Stimulated activated CD8-positive, alpha-beta memory T cell treated with anti-CD3 and anti-CD28 coated beads, Interleukin-7, amount 100 ng/mL, for 24 hours (primary cell): ENCODE measurements around the gene FOXL3.
"Not testable (repeated sequence)": the region's sequence is repeated elsewhere in the genome, so short reads cannot be mapped to it uniquely, and the experiment has no call there.

Experiments used
- DNase-seq: peaks from one replicate; pipeline ENCODE4 v3.0.0-alpha.2; 2020; ENCODE audit warnings: low read depth

FOXL3 gene

DNA sequence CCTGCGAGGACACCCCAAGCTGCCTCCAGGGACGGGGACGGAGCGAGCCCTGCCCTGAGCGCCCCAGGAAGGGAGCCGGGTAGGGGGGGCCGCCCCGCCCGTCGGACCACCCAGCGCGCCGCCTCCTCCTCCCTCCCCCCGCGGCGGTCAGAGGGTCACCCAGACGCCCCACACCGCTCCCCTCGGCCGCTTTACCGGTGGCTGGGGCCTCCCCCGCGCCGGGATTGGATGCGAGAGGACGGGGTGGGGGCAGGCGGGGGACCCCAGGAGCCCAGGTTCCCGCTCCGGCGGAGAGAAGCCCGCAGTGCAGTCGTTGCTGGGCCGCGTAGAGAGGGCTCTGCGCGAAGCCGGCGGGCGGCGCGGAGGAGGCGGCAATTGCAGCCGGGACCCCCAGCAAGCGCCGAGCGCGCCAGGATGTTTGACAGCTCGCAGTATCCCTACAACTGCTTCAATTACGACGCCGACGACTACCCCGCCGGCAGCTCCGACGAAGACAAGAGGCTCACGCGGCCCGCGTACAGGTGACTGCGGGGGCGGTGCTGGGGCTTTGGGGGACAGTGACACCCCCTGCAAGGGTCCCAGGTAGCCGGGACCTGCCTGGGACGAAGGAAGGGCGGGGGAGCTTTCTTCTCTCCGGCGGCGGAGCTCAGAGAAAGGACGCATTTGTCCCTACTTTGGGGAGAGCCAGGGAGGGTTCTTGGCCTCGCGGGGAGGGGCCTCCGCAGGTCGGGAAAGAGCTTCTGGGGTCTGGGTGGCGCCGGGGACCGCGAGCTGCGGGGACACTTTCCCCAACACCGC lies at the start of gene FOXL3:
FOXL3 (plus strand) TSS at position 415 of the 798 bp plus-strand sequence; CDS start at position 415, 0 bp downstream.
- no peak for DNase-seq

- DNase-seq = no peak
These were observed 49.0 kb upstream of the FOXL3 start for GRCh38 chr7:240887-241421.

- DNase-seq = no peak
These were observed 48.5 kb upstream of the FOXL3 start for GRCh38 chr7:241513-241912.

DNA sequence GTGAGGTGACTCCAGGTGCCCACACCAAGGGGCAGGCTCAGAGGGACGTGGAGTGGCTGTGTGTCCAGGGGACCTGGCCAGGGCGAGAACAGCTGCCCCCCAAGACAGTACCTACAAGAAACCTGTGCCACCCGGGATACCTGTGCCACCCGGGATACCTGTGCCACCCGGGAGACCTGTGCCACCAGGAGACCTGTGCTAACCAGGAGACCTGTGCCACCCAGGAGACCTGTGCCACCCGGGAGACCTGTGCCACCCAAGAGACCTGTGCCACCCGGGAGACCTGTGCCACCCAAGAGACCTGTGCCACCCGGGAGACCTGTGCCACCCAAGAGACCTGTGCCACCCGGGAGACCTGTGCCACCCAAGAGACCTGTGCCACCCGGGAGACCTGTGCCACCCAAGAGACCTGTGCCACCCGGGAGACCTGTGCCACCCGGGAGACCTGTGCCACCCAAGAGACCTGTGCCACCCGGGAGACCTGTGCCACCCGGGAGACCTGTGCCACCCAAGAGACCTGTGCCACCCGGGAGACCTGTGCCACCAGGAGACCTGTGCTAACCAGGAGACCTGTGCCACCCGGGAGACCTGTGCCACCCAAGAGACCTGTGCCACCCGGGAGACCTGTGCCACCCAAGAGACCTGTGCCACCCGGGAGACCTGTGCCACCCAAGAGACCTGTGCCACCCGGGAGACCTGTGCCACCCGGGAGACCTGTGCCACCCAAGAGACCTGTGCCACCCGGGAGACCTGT lies 47.0 kb upstream of the FOXL3 start:
- DNase-seq = not testable (repeated sequence)

DNA sequence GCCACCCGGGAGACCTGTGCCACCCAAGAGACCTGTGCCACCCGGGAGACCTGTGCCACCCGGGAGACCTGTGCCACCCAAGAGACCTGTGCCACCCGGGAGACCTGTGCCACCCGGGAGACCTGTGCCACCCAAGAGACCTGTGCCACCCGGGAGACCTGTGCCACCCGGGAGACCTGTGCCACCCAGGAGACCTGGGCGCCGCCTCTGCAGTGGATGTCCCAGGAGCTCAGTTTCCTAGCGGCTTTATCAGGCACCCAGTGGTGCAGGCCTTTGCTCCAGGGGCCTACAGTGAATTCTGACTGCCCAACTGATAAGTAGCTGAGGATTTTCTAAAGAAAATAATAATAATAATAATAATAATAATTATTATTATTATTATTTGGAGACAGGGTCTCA lies 46.4 kb upstream of the FOXL3 start:
- DNase-seq = not testable (repeated sequence)

DNA sequence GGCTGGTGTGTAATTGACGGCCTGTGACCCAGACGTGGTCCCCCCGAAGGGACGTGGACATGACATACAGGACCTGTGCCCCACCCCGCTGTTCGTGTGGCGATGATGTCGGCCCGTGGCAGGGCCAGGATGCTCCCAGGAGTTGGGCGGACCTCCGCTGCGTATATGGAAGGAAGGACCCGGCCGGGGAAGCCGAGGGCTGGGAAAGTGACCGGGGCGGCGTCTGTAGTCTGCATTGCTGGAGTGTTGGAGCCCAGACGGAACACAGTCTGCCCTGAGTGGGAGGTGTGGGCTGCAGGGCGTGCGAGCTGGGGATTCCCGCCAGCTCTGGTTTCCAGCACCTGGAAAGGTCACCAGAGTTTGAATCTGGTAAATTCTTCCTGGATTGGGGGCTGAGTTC lies 45.0 kb upstream of the FOXL3 start:
- DNase-seq = no peak

- DNase-seq = no peak
These were observed 44.2 kb upstream of the FOXL3 start for GRCh38 chr7:245574-246295.

DNA sequence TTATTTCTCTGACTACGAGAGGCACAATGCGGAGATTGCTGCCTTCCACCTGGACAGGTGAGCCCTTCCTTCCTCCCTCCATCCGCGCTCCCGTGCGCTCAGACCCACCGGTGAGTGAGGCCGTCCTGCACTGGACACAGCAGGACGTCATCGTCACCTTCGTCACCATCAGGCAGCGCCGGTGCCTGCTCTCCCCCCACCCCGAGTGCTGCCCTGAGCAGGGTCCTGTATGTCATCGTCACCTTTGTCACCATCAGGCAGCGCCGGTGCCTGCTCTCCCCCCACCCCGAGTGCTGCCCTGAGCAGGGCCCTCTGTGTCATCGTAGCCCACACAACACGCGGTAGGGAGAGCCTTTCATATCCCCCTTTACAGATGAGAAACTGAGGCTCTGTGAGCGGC lies 43.5 kb upstream of the FOXL3 start:
- no peak for DNase-seq

- no peak for DNase-seq
These were observed 42.8 kb upstream of the FOXL3 start for GRCh38 chr7:247181-247580.

DNA sequence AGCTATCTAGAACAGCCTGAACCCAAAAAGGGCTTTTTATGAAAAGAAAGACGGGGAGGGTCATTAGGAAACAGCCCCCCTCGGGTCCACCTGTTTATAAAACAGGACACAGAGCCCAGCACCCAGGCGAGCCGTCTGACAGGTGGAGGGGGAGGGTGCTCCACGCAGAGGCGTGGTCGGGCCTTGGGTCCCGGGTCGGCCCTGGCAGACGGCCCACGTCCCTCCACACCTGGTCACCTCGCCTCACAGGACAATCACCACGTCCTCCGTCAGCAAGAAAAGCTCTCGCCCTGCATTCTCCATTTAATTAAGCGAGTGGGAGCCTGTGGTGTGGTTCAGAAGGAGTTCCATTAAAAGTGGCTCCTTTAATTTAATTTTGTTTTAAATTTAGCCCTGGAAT lies 42.3 kb upstream of the FOXL3 start:
- no peak for DNase-seq

DNA sequence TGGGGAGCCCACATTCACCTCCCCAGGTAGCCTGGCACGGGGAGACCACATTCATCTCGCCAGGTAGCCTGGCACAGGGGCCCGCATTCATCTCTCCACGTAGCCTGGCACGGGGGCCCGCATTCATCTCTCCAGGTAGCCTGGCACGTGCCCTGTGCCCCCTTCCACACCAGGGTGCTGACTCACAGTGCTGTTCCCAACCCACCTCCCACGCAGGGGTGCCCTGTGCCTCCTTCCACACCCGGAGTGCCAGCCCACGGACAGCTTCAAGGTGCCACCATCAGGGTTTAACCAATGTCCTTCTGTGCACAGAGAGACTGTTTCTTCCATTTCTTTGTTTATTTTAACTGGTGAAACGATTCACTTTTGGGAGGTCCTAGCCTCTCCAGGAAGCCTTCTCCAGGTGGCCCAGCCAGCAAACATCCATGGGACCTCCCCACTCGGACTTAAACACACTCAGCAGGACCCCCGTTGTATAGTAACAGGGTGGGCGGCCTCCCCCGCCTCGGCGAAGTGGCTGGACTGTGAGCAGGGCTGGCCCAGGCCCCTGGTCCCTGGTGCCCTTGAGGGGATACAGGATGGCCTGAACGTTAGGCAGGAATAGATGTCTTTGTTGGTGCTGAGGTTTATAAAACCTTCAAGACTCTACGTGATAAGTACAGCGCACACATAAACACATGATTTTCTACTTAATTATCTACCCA lies 41.1 kb upstream of the FOXL3 start:
- DNase-seq = no peak

- DNase-seq = no peak
These were observed 40.0 kb upstream of the FOXL3 start for GRCh38 chr7:249989-250388.

GRCh38 chr7:250523-250922 lies 39.4 kb upstream of the FOXL3 start:
- no peak for DNase-seq

DNA sequence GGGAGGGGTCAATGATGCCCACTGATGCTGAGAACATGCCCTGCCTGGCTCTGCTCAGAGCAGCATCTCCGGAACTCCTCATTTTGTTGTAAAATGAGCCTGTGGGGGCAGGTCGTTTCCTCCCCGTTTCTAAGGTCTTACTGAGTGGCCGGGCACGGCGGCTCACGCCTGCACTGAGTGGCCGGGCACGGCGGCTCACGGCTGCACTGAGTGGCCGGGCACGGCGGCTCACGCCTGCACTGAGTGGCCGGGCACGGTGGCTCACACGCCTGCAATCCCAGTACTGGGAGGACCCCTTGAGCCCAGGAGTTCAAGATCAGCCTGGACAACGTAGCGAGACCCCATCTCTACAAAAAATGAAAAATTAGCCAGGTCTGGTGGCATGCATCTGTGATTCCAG lies 39.0 kb upstream of the FOXL3 start:
- no peak for DNase-seq

DNA sequence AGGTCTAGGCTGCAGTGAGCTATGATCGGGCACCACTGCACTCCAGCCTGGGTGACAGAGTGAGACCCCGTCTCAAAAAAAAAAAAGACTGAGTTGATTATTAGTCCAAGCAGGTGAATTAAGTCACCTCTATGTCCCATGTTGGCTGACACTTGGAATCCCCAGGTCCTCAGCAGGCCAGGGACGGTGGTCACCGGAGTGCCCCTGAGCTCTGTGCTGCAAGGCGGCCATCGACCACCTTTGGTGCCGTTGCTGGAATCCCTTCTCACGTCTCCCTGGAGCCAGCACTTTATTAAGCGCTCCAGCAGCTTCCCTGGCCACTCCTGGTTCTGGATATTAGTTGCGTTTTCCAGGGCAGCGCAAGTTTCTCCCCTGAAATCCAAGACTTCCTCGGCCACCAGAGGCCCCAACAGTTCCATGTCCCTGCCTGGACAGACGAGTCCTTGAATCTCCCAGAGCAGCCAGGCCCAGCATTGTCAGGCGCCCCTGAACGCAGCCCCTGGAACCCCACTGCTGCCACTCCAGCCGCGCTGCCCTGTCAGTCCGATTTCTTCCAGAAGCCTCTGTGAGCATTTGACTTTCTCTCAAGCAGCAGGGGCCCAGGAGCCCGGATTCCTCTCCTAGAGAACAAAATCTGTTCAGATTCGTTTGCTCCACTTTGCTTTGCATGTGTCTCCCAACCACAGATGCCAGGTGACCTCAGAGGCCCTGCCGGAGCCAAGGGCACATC lies 38.4 kb upstream of the FOXL3 start:
- DNase-seq = no peak

GRCh38 chr7:252216-252965 lies 37.6 kb upstream of the FOXL3 start:
- DNase-seq = no peak

DNA sequence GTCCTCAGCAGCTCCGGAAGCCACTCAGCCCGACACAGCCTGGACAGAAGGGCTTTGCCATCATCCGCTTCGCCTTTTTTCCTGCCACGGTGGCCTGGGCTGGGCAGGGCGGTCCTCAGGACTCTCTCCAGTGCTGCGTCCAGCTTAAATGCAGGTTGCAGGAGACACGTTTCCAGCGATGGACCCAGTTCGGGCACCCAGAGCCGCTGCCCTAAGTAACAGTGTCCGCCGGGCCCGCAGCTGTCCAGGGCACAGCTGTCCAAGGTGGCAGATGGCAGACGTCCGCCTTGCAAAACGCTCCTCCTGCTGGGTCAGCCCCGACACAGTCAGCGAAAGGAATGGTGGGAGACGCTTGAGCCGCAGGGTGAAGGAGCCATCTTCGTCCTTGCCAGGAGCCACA lies 37.0 kb upstream of the FOXL3 start:
- no peak for DNase-seq

DNA sequence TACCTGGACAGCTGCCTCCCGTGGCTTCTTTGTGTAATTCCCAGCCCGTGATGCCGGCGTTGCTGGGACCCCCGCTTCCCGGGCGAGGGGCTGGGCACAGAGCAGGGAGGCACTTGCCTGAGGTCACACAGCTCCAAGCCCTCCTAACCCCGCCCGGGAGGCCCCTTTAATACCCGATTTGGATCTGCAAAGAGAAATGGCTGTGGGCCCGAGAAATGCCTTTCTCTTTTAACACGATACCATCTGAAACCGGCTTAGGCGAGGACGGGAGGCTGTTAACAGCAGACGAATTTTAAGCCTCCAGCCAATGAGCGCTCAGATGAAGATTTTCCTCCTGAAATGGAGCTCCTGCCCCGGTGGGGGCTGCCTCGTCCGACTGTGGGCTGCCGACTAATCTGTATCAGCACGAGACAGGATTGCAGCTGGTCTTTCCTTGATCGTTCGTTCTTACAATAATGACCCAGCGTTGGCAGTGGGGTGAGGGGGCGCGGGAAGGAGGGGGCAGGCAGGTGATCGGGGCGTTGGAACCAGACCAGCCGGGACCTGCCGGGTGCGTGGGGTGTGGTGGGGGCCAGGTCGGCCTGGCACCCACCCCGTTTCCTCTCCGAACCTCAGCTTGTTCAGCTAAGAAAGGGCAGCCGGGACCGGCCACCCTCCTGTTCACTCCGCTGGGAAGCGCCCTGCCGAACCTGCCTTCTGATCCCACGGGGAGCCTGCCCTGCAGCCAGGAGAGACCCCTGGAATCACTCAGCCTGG lies 36.2 kb upstream of the FOXL3 start:
- DNase-seq = no peak

- no peak for DNase-seq
These were observed 35.5 kb upstream of the FOXL3 start for GRCh38 chr7:254337-255037.
